Measurements from ENCODE around the gene ATP6AP1.

DNA sequence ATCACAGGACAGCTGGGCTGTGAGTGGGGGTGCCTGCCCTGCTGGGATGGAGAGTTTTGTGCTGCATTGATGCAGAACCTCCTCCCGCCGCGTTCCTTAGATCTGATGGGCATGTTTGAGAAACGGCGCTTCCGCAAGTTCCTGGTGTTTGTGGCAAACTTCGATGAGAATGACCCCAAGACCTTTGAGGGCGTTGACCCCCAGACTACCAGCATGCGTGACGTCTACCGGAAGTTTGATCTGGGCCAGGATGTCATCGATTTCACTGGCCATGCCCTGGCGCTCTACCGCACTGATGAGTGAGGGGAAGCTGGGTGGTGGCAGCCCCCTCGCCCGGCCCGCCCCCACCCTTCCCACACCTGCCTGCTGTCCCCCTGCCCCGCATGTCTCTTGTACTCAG, 11.4 kb downstream of the ATP6AP1 start:
- TF ChIP-seq, protein P1, sequence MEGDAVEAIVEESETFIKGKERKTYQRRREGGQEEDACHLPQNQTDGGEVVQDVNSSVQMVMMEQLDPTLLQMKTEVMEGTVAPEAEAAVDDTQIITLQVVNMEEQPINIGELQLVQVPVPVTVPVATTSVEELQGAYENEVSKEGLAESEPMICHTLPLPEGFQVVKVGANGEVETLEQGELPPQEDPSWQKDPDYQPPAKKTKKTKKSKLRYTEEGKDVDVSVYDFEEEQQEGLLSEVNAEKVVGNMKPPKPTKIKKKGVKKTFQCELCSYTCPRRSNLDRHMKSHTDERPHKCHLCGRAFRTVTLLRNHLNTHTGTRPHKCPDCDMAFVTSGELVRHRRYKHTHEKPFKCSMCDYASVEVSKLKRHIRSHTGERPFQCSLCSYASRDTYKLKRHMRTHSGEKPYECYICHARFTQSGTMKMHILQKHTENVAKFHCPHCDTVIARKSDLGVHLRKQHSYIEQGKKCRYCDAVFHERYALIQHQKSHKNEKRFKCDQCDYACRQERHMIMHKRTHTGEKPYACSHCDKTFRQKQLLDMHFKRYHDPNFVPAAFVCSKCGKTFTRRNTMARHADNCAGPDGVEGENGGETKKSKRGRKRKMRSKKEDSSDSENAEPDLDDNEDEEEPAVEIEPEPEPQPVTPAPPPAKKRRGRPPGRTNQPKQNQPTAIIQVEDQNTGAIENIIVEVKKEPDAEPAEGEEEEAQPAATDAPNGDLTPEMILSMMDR (IDR thresholded peaks at IDR 0.05), result no peak
- TF ChIP-seq POLR2A (IDR thresholded peaks at IDR 0.05), result no peak

Measured in testis (tissue), 2 donors.